H1 (cell line): ENCODE data around the gene TMEM63C. TPM values are rescaled to one million over a fixed set of nuclear protein-coding genes. Genes with fewer than 3 reads are reported as not detected.

Experiments
- ASH2L ChIP-seq: fragments of 200-600, 300-600 bp; sonication (generic); IDR thresholded peaks from one replicate; pipeline ENCODE4 v1.7.1; 2017; ENCODE audit warnings: low read length
- CBX8 ChIP-seq: fragments of 300-800, 300-1000 bp; sonication (generic); IDR thresholded peaks from 2 replicates; pipeline ENCODE4 v1.7.1; 2016; ENCODE audit warnings: low read depth, low read length, borderline replicate concordance
- EZH2 ChIP-seq: fragments of 200-600 bp; sonication (generic); IDR thresholded peaks from 2 replicates; pipeline ENCODE4 v1.7.1; 2012; ENCODE audit warnings: low read depth, mild to moderate bottlenecking, moderate library complexity, low read length, inconsistent platforms; ENCODE audit not compliant: severe bottlenecking
- MAFK ChIP-seq: IDR thresholded peaks from 2 replicates; pipeline ENCODE4 v1.6.1; 2012; ENCODE audit warnings: low read depth, mild to moderate bottlenecking, improper control_type of control experiment, low read length
- MAX ChIP-seq: IDR thresholded peaks from 2 replicates; pipeline ENCODE4 v1.6.1; 2012; ENCODE audit warnings: inconsistent platforms
- POLR2AphosphoS5 ChIP-seq: IDR thresholded peaks from 2 replicates; pipeline ENCODE4 v1.6.1; 2011; ENCODE audit warnings: low read depth, low read length
- SP4 ChIP-seq: IDR thresholded peaks from 2 replicates; pipeline ENCODE4 v1.6.1; 2012; ENCODE audit warnings: low read length, inconsistent platforms
- TAF1 ChIP-seq: IDR thresholded peaks from 2 replicates; pipeline ENCODE4 v1.6.1; 2011; ENCODE audit warnings: mild to moderate bottlenecking, low read depth, low read length
- polyA plus RNA-seq, 7 experiments: library from polyadenylated mRNA; depleted of rRNA in 3 of 7; stranded (reverse) in 5 of 7; unstranded in 2 of 7; fragments of >200 nt in 5 of 7; fragments of 200-250 nt in 2 of 7; gene quantifications; 1 replicate in 5 of 7; 2 replicates in 1 of 7; 4 replicates in 1 of 7; pipeline versions ENCODE4 v1.2.1 to v1.2.3, GENCODE V29; 2011 to 2013; ENCODE audit warnings: missing spikeins in 2 of 7, mixed read lengths in 2 of 7
- total RNA-seq: library from RNA; stranded (reverse); fragmentation: NEBNext Ultra II Directional; extraction: Animal tissue kit (Norgen Biotek cat#: 25700); gene quantifications from 2 replicates; pipeline ENCODE4 v1.2.1, GENCODE V29; 2021
- TF ChIP-seq, protein P1 (sequence below): IDR thresholded peaks from 2 replicates; pipeline ENCODE4 v1.6.1; 2011; ENCODE audit warnings: low read length, improper control_type of control experiment

Gene TMEM63C
- total and polyA plus RNA-seq, 2 of the 8 experiments (the other 6 are each of a cell fraction or from before 2014, with no cell fraction given), result 3.0 to 7.6 TPM

GRCh38 chr14:77187649-77188012 lies 6.0 kb downstream of the TMEM63C start (continued):
- no peak for TF ChIP-seq EZH2
- no peak for TF ChIP-seq MAFK
- TF ChIP-seq ASH2L, result no peak
- no peak for TF ChIP-seq MAX
- no peak for TF ChIP-seq SP4
- TF ChIP-seq TAF1, result no peak
- TF ChIP-seq, protein P1, sequence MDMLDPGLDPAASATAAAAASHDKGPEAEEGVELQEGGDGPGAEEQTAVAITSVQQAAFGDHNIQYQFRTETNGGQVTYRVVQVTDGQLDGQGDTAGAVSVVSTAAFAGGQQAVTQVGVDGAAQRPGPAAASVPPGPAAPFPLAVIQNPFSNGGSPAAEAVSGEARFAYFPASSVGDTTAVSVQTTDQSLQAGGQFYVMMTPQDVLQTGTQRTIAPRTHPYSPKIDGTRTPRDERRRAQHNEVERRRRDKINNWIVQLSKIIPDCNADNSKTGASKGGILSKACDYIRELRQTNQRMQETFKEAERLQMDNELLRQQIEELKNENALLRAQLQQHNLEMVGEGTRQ, result no peak
- TF ChIP-seq POLR2AphosphoS5, result no peak
- no peak for TF ChIP-seq CBX8
